ENCODE measurements around the gene UAP1L1.

GRCh38 chr9:137126786-137127185, 49.5 kb downstream of the UAP1L1 start:
- no peak for TF ChIP-seq CTCF (IDR thresholded peaks at IDR 0.05; ENCODE audit: low read length)
- no peak for TF ChIP-seq EZH2phosphoT487 (IDR thresholded peaks at IDR 0.05; ENCODE audit: low read length)
